ENCODE results near the gene ATP8B4. TPM values are rescaled to one million over a fixed set of nuclear protein-coding genes. Genes with fewer than 3 reads are reported as not detected.

ATP8B4 gene
- total and polyA plus RNA-seq, 10 of the 15 experiments (the other 5 are each of a cell fraction or from before 2014, with no cell fraction given): 0.02 to 0.94 (median 0.19) TPM

DNA sequence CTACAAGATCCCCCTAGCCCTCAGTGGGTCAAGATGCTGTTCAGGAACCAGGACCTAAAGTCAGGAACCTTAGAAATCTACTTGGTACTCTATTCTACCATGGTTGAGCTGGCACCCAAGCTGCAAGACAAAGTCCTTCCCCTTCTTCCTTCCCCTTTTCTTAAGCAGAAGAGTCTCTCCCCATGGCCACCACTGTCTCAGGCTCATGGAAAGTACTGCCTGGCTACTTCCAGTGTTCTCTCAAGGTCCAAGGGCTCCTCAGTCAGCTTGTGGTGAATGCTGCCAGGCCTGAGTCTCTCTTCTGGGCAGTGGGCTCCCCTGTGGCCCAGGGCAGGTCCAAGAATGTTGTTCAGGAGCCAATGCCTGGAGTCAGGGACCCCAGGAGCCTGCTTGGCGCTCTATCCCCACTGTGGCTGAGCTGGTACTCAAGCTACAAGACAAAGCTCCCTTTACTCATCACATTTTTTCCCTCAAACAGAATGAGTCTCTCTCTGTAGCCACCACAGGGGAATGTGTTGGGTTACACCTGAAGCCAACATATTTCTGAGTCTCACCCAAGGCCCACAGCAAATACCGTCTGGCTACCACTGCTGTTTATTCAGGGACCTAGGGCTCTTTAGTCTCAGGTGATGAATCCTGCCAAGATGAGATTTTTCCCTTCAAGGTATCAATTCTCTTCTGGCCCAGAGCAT is 44.8 kb upstream of the ATP8B4 start:
- RAD21 ChIA-PET (ENCODE audit: unreplicated experiment): interaction anchor here (1.5 kb wide), 1 partner anchor 19 kb away, joined by 4 read pairs; no protein-coding TSS in a partner anchor
- Histone ChIP-seq H3K4me3 (no peak overlapping the region), H3K79me2 (ENCODE audit: control insufficient read depth, insufficient read depth, low read length) (no peaks in the 10 kb centered on the region), H4K20me1 (ENCODE audit: control insufficient read depth, insufficient read depth) (no peaks in the 10 kb centered on the region), H3K9ac (ENCODE audit: control insufficient read depth, insufficient read depth, low read length) (no peak overlapping the region), H3K4me2 (ENCODE audit: control insufficient read depth, insufficient read depth) (no peak overlapping the region), H3K4me1 (ENCODE audit: control insufficient read depth, insufficient read depth, low read length) (no peaks in the 10 kb centered on the region), H2AFZ (ENCODE audit: control insufficient read depth, low read depth, low read length) (no peak overlapping the region), H3K36me3 (ENCODE audit: control insufficient read depth in 2 of 2, insufficient read depth in 2 of 2, low read length in 1 of 2) (no peaks in the 10 kb centered on the region), H3K27ac (ENCODE audit: control insufficient read depth, insufficient read depth) (no peak overlapping the region), H3K9me3 (replicated peaks; ENCODE audit: control insufficient read depth, insufficient read depth, low read length) (no peaks in the 10 kb centered on the region; the same call in 2 of the 3 replicates), H3K27me3 (replicated peaks in 1 of 2; ENCODE audit: control insufficient read depth in 2 of 2, insufficient read depth in 2 of 2, low read length in 1 of 2) (no peaks in the 10 kb centered on the region; a peak in 1 of 4 replicates)
- DNase-seq (ENCODE audit: low read depth, low spot score) (no peak), ATAC-seq (no peak), FAIRE-seq (no peak)
- SMC1A ChIA-PET (ENCODE audit: uncharacterized antibody, unreplicated experiment): interaction anchor here (0.6 kb wide), 1 partner anchor 401 kb away, joined by 3 read pairs; no protein-coding TSS in a partner anchor
- intact Hi-C loops (cut with micrococcal nuclease; ENCODE audit: unreplicated experiment): no loop called here
- POLR2A ChIA-PET: interaction anchor here (0.5 kb wide), 1 partner anchor 10 kb away, joined by 4 read pairs; no protein-coding TSS in a partner anchor
- 15% methylated on average over 2 of the region's 2 CpGs for WGBS (ENCODE audit: insufficient coverage, insufficient replicate concordance, low lambda C conversion rate, missing lambda C conversion rate)
- CTCF ChIA-PET: interaction anchor here (0.9 kb wide), 1 partner anchor 152 kb away, joined by 3 read pairs; no protein-coding TSS in a partner anchor
- no TSS peak for BruUV-seq (replicated peaks)
- in situ Hi-C loops (cut with MboI): no loop called here
- TF ChIP-seq NR2F1 (conservative IDR thresholded peaks at IDR 0.05) (no peak), NBN (IDR thresholded peaks at IDR 0.05) (no peak), BHLHE40 (IDR thresholded peaks at IDR 0.05; ENCODE audit: borderline replicate concordance in 1 of 2, low read depth in 2 of 2, low read length in 1 of 2) (no peak), ZNF622 (IDR thresholded peaks at IDR 0.05) (no peak), ZNF24 (IDR thresholded peaks at IDR 0.05) (no peak), STAT3 (IDR thresholded peaks at IDR 0.05; ENCODE audit: low read depth, low read length) (no peak), KDM1A (IDR thresholded peaks at IDR 0.05; ENCODE audit: borderline replicate concordance) (no peak), RAD51 (IDR thresholded peaks at IDR 0.05) (no peak), TCF12 (IDR thresholded peaks at IDR 0.05; ENCODE audit: low read depth, low read length) (no peak), NR2C2 (IDR thresholded peaks at IDR 0.05; ENCODE audit: borderline replicate concordance, control insufficient read depth, insufficient read length, low read depth) (no peak)
- TF ChIP-seq, protein P1, sequence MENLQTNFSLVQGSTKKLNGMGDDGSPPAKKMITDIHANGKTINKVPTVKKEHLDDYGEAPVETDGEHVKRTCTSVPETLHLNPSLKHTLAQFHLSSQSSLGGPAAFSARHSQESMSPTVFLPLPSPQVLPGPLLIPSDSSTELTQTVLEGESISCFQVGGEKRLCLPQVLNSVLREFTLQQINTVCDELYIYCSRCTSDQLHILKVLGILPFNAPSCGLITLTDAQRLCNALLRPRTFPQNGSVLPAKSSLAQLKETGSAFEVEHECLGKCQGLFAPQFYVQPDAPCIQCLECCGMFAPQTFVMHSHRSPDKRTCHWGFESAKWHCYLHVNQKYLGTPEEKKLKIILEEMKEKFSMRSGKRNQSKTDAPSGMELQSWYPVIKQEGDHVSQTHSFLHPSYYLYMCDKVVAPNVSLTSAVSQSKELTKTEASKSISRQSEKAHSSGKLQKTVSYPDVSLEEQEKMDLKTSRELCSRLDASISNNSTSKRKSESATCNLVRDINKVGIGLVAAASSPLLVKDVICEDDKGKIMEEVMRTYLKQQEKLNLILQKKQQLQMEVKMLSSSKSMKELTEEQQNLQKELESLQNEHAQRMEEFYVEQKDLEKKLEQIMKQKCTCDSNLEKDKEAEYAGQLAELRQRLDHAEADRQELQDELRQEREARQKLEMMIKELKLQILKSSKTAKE (IDR thresholded peaks at IDR 0.05; ENCODE audit: low read depth, poor library complexity, severe bottlenecking): no peak
- TF ChIP-seq, protein P2, sequence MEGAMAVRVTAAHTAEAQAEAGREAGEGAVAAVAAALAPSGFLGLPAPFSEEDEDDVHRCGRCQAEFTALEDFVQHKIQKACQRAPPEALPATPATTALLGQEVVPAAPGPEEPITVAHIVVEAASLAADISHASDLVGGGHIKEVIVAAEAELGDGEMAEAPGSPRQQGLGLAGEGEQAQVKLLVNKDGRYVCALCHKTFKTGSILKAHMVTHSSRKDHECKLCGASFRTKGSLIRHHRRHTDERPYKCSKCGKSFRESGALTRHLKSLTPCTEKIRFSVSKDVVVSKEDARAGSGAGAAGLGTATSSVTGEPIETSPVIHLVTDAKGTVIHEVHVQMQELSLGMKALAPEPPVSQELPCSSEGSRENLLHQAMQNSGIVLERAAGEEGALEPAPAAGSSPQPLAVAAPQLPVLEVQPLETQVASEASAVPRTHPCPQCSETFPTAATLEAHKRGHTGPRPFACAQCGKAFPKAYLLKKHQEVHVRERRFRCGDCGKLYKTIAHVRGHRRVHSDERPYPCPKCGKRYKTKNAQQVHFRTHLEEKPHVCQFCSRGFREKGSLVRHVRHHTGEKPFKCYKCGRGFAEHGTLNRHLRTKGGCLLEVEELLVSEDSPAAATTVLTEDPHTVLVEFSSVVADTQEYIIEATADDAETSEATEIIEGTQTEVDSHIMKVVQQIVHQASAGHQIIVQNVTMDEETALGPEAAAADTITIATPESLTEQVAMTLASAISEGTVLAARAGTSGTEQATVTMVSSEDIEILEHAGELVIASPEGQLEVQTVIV (IDR thresholded peaks at IDR 0.05; ENCODE audit: borderline replicate concordance, partially characterized antibody): no peak
- TF ChIP-seq, protein P3, sequence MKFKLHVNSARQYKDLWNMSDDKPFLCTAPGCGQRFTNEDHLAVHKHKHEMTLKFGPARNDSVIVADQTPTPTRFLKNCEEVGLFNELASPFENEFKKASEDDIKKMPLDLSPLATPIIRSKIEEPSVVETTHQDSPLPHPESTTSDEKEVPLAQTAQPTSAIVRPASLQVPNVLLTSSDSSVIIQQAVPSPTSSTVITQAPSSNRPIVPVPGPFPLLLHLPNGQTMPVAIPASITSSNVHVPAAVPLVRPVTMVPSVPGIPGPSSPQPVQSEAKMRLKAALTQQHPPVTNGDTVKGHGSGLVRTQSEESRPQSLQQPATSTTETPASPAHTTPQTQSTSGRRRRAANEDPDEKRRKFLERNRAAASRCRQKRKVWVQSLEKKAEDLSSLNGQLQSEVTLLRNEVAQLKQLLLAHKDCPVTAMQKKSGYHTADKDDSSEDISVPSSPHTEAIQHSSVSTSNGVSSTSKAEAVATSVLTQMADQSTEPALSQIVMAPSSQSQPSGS (IDR thresholded peaks at IDR 0.05; ENCODE audit: low read length): no peak
- TF ChIP-seq, protein P4, sequence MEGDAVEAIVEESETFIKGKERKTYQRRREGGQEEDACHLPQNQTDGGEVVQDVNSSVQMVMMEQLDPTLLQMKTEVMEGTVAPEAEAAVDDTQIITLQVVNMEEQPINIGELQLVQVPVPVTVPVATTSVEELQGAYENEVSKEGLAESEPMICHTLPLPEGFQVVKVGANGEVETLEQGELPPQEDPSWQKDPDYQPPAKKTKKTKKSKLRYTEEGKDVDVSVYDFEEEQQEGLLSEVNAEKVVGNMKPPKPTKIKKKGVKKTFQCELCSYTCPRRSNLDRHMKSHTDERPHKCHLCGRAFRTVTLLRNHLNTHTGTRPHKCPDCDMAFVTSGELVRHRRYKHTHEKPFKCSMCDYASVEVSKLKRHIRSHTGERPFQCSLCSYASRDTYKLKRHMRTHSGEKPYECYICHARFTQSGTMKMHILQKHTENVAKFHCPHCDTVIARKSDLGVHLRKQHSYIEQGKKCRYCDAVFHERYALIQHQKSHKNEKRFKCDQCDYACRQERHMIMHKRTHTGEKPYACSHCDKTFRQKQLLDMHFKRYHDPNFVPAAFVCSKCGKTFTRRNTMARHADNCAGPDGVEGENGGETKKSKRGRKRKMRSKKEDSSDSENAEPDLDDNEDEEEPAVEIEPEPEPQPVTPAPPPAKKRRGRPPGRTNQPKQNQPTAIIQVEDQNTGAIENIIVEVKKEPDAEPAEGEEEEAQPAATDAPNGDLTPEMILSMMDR (IDR thresholded peaks at IDR 0.05 in 2 of 3, conservative IDR thresholded peaks at IDR 0.05 in 1 of 3; ENCODE audit: control insufficient read depth in 2 of 3, extremely low read depth in 1 of 3, insufficient read depth in 1 of 3, low read depth in 3 of 3, low read length in 3 of 3): no peak

Data from GM12878 (cell line).